Suprapubic skin (tissue), 4 donors: Measurements from ENCODE around the gene ATP6V1G1. TPM values are rescaled to one million over a fixed set of nuclear protein-coding genes. Genes with fewer than 3 reads are reported as not detected.
A peak's percentile ranks its signal among the peaks of the same experiment; 100 is the strongest.

ENCODE experiments used
- DNase-seq, 2 donors: peaks; one replicate each; pipeline ENCODE4 v3.0.0-alpha.2; 2019; ENCODE audit warnings: low spot score in 2 of 2
- H3K27ac ChIP-seq: fragments of 200-600 bp; sonication (generic); one replicate; pipeline ENCODE4 v1.5.1; 2019
- H3K27me3 ChIP-seq: fragments of 200-600 bp; sonication (generic); one replicate; pipeline ENCODE4 v1.5.1; 2019
- H3K36me3 ChIP-seq: fragments of 200-600 bp; sonication (generic); one replicate; pipeline ENCODE4 v1.5.1; 2019
- H3K4me1 ChIP-seq: fragments of 200-600 bp; sonication (generic); one replicate; pipeline ENCODE4 v1.5.1; 2019
- H3K4me3 ChIP-seq: fragments of 200-600 bp; sonication (generic); one replicate; pipeline ENCODE4 v1.5.1; 2019; ENCODE audit warnings: mild to moderate bottlenecking
- H3K9me3 ChIP-seq: fragments of 200-600 bp; sonication (generic); one replicate; pipeline ENCODE4 v1.5.1; 2019
- CTCF ChIP-seq, 2 donors: fragments of 200-600 bp in 1 of 2; fragments of 450-650 bp in 1 of 2; sonication (generic) in 1 of 2; IDR thresholded peaks; one replicate each; pipeline ENCODE4 v1.5.1; 2016 to 2019; ENCODE audit warnings: antibody characterized with exemption in 2 of 2, mild to moderate bottlenecking in 1 of 2, moderate library complexity in 1 of 2
- EP300 ChIP-seq: sonication (generic); formaldehyde crosslinking; IDR thresholded peaks from one replicate; pipeline ENCODE4 v1.6.1; 2017; ENCODE audit warnings: antibody characterized with exemption
- POLR2A ChIP-seq, 2 donors: fragments of 450-650 bp; IDR thresholded peaks; one replicate each; pipeline ENCODE4 v1.6.1; 2017; ENCODE audit warnings: antibody characterized with exemption in 2 of 2, mild to moderate bottlenecking in 2 of 2, moderate library complexity in 2 of 2
- POLR2AphosphoS5 ChIP-seq, 3 donors: sonication (generic); formaldehyde crosslinking; IDR thresholded peaks; one replicate each; pipeline ENCODE4 v1.6.1; 2017; ENCODE audit warnings: antibody characterized with exemption in 3 of 3
- WGBS: methylation state at CpG from one replicate; pipeline ENCODE4 v1.1.5; 2018; 5-methylcytosine and 5-hydroxymethylcytosine counted together
- total RNA-seq, 4 donors: library from RNA; depleted of rRNA; stranded (reverse); fragments of >200 nt; gene quantifications; one replicate each; pipeline ENCODE4 v1.1.0, GENCODE V29; 2016

ATP6V1G1 gene
- 100 to 1,000 TPM; 181 to 234 (median 209) TPM for total RNA-seq

- H3K9me3 ChIP-seq: no peaks in the 10 kb centered on the region
- peak within 1 kb of the TSS; percentile 87 for H3K4me3 ChIP-seq
- H3K36me3 ChIP-seq: no peaks in the 10 kb centered on the region
- H3K27me3 ChIP-seq: no peaks in the 10 kb centered on the region
- H3K4me1 ChIP-seq: peaks cover 50% of the 10 kb centered on the region
- 2% methylated on average over 20 of the region's 52 CpGs for WGBS
- no peak for TF ChIP-seq EP300
- TF ChIP-seq POLR2AphosphoS5 (IDR thresholded peaks at IDR 0.05): peak; percentile 83 to 96 (median 94)
- peak; percentile 72 to 93 for TF ChIP-seq POLR2A (IDR thresholded peaks at IDR 0.05)
- H3K27ac ChIP-seq: peak within 1 kb of the TSS; percentile 97
- DNase-seq: peak; percentile 100
Measured at GRCh38 chr9:114587345-114588202, at the start of gene ATP6V1G1. TSS of gene ATP6V1G1 (plus strand) at chr9:114587769. CDS start at chr9:114587839, 70 bp downstream.

DNA sequence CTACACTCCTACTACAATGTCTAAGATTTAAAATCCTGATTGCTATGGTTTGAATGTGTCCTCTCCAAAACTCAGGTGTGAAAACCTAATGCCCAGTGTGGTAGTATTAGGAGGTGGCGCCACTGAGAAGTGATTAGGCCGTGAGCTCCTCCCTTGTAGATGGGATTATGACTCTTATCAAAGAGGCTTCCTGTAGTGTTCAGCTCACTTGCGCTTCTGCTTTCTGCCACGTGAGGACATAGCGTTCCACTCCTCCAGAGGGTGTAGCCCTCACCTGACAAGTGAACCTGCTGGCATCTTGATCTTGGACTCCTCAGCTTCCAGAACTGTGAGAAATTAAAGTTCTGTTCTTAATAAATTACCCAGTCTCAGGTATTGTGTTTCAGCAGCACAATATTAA is 49.3 kb upstream of the ATP6V1G1 start:
- Histone ChIP-seq H3K9me3 (no peaks in the 10 kb centered on the region), H3K27ac (no peak overlapping the region), H3K36me3 (no peaks in the 10 kb centered on the region), H3K4me1 (no peaks in the 10 kb centered on the region), H3K27me3 (no peaks in the 10 kb centered on the region), H3K4me3 (no peak overlapping the region)
- TF ChIP-seq CTCF (IDR thresholded peaks at IDR 0.05): peak in 1 of 2 donors; percentile 20
- TF ChIP-seq POLR2A (IDR thresholded peaks at IDR 0.05): no peak
- DNase-seq: no peak
- 21% methylated on average over 5 of the region's 5 CpGs for WGBS

- H3K9me3 ChIP-seq: no peaks in the 10 kb centered on the region
- 80% methylated on average over 9 of the region's 9 CpGs for WGBS
- DNase-seq: no peak
Measured at GRCh38 chr9:114539701-114540380, 47.7 kb upstream of the ATP6V1G1 start.

GRCh38 chr9:114545055-114545454 is 42.5 kb upstream of the ATP6V1G1 start:
- no peak for TF ChIP-seq POLR2AphosphoS5 (IDR thresholded peaks at IDR 0.05)
- no peak for TF ChIP-seq POLR2A (IDR thresholded peaks at IDR 0.05)
- no peak for TF ChIP-seq EP300
- no peak for TF ChIP-seq CTCF (IDR thresholded peaks at IDR 0.05)
- WGBS: 68% methylated on average over 5 of the region's 5 CpGs
- DNase-seq: no peak
- Histone ChIP-seq H3K27me3 (peaks cover 3% of the 10 kb centered on the region), H3K4me3 (no peak overlapping the region), H3K27ac (no peak overlapping the region), H3K4me1 (no peaks in the 10 kb centered on the region), H3K9me3 (no peaks in the 10 kb centered on the region), H3K36me3 (no peaks in the 10 kb centered on the region)

More at GRCh38 chr9:114539701-114540380, 47.7 kb upstream of the ATP6V1G1 start:
- H3K4me3 ChIP-seq: no peak overlapping the region
- no peaks in the 10 kb centered on the region for H3K27me3 ChIP-seq
- H3K27ac ChIP-seq: no peak overlapping the region
- no peaks in the 10 kb centered on the region for H3K36me3 ChIP-seq
- H3K4me1 ChIP-seq: no peaks in the 10 kb centered on the region
- TF ChIP-seq POLR2AphosphoS5 (IDR thresholded peaks at IDR 0.05) (no peak), CTCF (IDR thresholded peaks at IDR 0.05) (no peak), POLR2A (IDR thresholded peaks at IDR 0.05) (no peak), EP300 (no peak)

DNA sequence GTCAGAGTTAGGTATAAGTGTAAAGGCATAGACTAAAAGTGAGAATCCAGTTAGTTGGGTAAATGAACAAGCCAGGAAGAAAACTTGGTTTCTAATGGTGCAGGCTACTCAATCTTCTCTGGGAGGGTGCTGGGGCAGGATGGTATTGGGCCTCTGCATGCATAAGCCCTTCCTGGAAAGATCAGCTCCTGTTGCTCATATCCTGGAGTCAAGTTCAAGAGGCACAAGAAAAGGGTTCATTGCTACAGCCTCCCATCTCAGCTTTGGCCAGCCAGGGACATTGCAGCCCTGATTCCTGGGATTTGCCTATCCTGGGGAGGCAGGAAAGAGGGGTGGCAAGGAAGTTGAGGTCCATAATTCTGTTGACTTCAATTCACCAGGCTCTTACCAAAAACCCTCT is 40.7 kb upstream of the ATP6V1G1 start:
- peaks cover 3% of the 10 kb centered on the region for H3K27me3 ChIP-seq
- H3K9me3 ChIP-seq: no peaks in the 10 kb centered on the region
- H3K4me1 ChIP-seq: no peaks in the 10 kb centered on the region
- H3K4me3 ChIP-seq: no peak overlapping the region
- H3K36me3 ChIP-seq: no peaks in the 10 kb centered on the region
- no peak for DNase-seq
- no peak overlapping the region for H3K27ac ChIP-seq
- TF ChIP-seq CTCF (IDR thresholded peaks at IDR 0.05) (no peak), POLR2AphosphoS5 (IDR thresholded peaks at IDR 0.05) (no peak), POLR2A (IDR thresholded peaks at IDR 0.05) (no peak), EP300 (no peak)
